22Rv1 (cell line): Measurements from ENCODE around the gene KRT14.

Source experiments
- ZFX ChIP-seq: fragments of 450-650 bp; IDR thresholded peaks from 2 replicates; pipeline ENCODE4 v1.6.1; 2017; ENCODE audit warnings: antibody characterized with exemption, borderline replicate concordance
- TF ChIP-seq, protein P1 (sequence below): fragments of 450-650 bp; IDR thresholded peaks from 2 replicates; pipeline ENCODE4 v1.5.1; 2017; ENCODE audit warnings: mild to moderate bottlenecking

DNA sequence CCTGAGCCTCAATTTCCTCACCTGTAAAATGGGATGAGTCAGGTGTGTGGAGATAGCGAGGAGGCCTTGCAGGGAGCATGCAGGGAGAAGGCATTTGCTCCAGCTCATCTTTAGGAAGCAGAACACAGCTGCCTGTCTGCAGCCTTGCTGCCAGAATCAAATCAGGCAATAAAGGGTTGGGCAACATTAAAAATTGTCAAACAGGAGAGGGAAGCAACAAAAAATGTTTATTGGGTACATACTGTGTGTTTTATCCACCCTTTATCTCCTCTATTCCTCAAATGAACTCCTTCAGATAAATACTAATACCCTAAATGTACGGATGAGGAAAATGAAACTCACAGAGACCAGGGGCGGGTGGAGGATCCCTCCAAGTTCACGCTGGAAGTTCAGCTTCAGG lies 13.6 kb upstream of the KRT14 start:
- TF ChIP-seq, protein P1, sequence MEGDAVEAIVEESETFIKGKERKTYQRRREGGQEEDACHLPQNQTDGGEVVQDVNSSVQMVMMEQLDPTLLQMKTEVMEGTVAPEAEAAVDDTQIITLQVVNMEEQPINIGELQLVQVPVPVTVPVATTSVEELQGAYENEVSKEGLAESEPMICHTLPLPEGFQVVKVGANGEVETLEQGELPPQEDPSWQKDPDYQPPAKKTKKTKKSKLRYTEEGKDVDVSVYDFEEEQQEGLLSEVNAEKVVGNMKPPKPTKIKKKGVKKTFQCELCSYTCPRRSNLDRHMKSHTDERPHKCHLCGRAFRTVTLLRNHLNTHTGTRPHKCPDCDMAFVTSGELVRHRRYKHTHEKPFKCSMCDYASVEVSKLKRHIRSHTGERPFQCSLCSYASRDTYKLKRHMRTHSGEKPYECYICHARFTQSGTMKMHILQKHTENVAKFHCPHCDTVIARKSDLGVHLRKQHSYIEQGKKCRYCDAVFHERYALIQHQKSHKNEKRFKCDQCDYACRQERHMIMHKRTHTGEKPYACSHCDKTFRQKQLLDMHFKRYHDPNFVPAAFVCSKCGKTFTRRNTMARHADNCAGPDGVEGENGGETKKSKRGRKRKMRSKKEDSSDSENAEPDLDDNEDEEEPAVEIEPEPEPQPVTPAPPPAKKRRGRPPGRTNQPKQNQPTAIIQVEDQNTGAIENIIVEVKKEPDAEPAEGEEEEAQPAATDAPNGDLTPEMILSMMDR, result no peak
- TF ChIP-seq ZFX, result no peak
